HEK293 (cell line): Measurements from ENCODE around the gene CASZ1.

Experiments
- REST ChIP-seq: fragments of 450-650 bp; formaldehyde crosslinking; IDR thresholded peaks from 2 replicates; pipeline ENCODE4 v1.5.1; 2016; ENCODE audit warnings: missing biosample characterization, missing genetic modification characterization
- SP7 ChIP-seq: fragments of 450-650 bp; formaldehyde crosslinking; IDR thresholded peaks from 2 replicates; pipeline ENCODE4 v1.5.1; 2016; ENCODE audit warnings: missing biosample characterization, missing genetic modification characterization
- ZNF133 ChIP-seq: fragments of 450-650 bp; formaldehyde crosslinking; IDR thresholded peaks from 2 replicates; pipeline ENCODE4 v1.5.1; 2016; ENCODE audit warnings: missing biosample characterization, missing genetic modification characterization
- ZNF366 ChIP-seq: fragments of 450-650 bp; formaldehyde crosslinking; conservative IDR thresholded peaks from 2 replicates; pipeline ENCODE4 v1.5.1; 2016; ENCODE audit warnings: missing biosample characterization, missing genetic modification characterization

GRCh38 chr1:10793129-10793651, 3.3 kb downstream of the CASZ1 start:
- TF ChIP-seq SP7 (tag by site-specific recombination) (no peak), ZNF133 (no peak), REST (tag by site-specific recombination) (no peak), ZNF366 (tag by site-specific recombination) (peak; percentile 81)
